Activated CD4-positive, alpha-beta T cell treated with anti-CD3 and anti-CD28 coated beads, Interleukin-2, Interleukin-4, amounts not matched to agents 100 ng/mL and 50 ng/mL, durations not matched to agents 16 hours and 8 hours (primary cell): ENCODE results near the gene STON2.

Source experiments
- DNase-seq: peaks from one replicate; pipeline ENCODE4 v3.0.0-alpha.2; 2020; ENCODE audit warnings: low spot score

Gene STON2

DNA sequence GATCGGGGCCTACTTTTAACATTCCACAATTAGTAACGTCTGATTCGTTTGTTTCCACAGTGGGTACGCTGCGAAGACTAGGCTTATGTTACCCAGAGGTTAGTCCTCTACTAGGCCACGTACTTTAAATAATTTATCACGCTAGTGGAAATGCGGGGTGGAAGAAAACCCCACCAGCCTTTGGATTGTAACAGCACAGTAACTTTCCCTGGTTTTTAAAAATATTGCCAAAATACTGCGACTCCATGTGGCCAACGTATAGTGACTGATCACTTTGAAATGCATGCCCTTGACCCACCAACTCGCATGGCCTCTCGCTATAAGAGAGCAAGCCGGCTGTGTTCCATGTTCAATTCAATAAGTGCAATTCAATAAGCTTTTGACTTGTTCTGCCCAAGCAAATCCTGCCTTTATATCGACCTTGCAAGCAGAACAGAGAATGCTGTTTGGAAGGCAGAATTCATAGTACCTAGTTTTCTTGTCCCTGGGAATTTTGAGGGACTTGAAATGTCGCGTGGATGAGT is 178.5 kb downstream of the STON2 start:
- DNase-seq: no peak

DNA sequence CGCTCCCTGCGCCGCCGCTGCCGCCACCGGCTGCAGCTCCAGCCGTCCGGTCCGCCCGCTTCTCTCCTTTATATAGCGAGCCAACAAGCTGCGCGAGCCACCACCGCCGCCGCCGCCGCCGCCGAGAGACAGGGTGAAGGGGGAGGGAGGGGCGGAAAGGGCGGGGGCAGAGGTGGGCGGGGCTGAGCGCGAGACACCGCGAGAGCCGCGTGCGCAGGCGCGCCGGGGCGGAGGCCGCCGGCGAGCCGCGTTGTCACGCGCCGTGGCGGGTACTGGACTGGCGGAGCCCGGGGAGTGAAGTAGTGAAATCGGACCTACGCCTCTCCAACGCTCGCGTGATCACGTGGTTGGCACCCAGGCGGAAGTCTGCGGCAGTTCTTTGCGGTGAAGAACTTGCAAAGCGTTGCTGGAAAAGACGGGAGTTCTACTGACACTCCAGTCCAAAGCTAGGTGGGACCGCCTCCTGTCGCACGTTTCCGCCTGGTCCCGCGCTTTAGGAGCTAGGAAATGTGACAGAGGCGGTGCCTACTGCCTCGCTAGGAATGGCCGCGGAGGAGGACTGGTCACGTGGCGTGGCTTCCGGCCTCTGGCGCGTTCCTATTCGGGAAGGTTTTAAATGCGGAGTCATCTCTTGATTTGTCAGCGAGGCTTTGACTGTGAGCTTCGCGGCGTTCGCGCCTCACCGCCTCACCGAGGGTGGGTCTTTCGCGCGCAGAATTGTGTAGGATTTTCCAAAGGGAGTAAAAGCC is 179.1 kb downstream of the STON2 start, which contains the start of gene GTF2A1:
GTF2A1 (minus strand) TSS at position 130 of the 749 bp plus-strand sequence. CDS start 441 bp downstream, outside the sequence.
- peak; percentile 93 for DNase-seq

DNA sequence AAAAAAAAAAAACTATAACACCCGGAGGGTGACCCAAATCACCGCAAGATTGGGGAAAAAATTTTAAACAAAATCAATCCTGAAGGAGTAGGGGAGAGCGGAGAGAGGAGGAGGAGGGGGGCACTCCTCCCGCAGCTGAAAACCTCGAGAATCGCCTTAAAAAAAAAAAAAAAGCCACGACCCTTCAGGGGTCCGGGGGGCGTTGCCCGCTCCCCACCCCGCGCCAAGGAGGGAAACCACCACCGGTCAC is 179.6 kb downstream of the STON2 start:
- no peak for DNase-seq

DNA sequence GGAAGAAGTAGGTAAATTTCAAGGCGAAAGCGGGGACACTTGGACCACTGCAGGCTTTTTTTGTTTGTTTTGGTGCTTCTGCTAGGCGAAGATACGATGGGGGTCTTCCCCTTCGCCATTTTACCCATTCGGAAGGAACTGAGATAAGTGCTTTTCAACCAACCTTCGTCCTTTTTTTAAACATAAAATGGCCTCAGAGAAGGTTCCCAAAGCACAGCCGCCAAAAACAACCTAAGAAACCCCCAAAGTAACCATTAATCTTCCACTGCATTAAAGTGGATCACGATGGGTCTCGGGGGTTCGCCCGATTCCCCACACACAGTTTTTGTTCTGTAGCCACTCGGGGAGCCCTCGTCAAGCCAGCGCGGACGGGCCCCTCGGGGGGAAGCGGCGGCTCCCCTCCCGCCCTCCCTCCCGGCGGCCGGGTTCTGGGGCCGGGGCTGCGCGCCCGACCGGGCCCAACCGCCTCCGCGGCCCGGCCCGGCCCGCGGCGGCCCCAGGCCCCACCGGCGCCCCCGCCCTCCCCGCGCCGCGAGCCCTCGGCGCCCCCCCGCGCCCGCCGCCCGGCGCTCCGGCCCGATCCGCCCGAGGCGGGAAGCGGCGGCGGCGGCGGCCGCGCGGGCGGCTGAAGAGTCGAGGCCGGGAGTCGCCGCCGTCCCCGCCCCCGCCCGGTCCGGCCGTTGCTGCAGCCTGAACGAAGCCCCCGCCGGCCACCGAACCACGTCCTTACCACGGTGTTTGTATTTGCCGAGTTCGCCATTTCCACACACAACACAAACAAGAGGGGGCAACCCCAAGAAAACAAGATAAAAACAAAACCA is 180.2 kb downstream of the STON2 start:
- peak; percentile 30 for DNase-seq

DNA sequence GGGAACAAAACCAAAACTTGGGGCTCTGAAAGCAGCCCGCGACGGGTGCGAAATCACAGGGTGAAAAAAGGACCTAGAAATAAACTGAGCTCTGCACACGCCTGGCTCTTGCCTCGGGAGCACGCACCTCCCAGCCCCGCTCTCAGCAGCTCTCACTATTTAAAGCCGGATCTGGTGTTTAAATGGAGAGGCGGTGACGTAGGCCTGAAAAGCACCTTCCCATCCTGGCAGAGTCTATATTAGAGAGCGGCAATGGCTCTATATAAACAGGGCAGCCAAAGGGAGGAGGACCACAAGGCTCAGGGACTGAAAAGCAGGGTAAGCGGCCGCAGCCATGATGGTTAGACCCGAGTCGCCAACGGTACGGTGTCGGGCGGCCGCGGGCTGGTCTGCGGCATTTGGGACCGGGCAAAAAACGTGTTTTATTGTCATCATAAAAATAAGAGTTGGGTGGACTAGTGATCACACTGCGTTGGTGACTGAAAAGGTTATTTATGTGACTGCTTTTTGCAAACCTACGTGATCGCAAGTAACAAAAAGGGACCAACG is 180.8 kb downstream of the STON2 start:
- peak; percentile 96 for DNase-seq

DNA sequence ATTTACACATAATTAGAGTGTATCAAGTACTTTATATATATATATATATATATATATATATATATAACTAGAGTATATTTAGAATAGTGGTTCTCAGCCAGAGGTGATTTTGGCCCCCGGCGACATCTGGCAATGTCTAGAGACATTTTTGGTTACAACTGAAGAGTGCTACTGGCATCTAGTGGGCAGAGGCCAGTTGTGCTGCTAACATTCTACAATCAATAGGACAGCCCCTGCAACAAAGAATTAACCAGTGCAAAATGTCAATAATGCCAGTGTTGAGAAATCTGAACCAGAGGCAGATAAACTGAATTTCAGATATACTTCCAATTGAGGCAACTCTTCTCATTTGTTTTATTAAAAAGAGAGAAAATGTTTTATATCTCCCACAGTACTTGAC is 188.3 kb downstream of the STON2 start:
- peak; percentile 17 for DNase-seq
